ENCODE results near the gene SMG9.

DNA sequence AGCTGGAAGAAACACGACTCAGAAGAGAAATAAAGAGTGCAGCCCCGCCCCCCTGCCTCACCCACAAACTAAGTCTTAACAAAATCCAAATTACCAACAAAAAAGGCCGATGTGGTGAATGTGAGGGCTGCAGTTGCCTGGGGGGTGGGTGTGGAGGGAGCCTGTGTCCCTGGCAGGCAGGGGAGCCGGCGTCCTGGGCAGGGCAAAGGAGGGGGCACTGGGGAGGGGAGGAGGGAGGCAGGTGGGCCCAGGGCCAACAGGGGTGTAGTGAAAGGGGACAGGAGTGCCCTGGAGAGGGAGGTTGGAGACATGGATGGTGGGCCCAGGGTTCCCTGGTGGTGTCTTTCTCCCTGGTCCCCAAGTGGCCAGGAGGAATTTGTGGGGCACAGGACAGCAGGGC is 34.8 kb downstream of the SMG9 start:
- no peak for TF ChIP-seq POLR2AphosphoS5 (IDR thresholded peaks at IDR 0.05; ENCODE audit: low read depth, low read length)
- TF ChIP-seq SIN3A (IDR thresholded peaks at IDR 0.05; ENCODE audit: borderline replicate concordance, insufficient read depth, low read length), result no peak
- TF ChIP-seq, protein P1, sequence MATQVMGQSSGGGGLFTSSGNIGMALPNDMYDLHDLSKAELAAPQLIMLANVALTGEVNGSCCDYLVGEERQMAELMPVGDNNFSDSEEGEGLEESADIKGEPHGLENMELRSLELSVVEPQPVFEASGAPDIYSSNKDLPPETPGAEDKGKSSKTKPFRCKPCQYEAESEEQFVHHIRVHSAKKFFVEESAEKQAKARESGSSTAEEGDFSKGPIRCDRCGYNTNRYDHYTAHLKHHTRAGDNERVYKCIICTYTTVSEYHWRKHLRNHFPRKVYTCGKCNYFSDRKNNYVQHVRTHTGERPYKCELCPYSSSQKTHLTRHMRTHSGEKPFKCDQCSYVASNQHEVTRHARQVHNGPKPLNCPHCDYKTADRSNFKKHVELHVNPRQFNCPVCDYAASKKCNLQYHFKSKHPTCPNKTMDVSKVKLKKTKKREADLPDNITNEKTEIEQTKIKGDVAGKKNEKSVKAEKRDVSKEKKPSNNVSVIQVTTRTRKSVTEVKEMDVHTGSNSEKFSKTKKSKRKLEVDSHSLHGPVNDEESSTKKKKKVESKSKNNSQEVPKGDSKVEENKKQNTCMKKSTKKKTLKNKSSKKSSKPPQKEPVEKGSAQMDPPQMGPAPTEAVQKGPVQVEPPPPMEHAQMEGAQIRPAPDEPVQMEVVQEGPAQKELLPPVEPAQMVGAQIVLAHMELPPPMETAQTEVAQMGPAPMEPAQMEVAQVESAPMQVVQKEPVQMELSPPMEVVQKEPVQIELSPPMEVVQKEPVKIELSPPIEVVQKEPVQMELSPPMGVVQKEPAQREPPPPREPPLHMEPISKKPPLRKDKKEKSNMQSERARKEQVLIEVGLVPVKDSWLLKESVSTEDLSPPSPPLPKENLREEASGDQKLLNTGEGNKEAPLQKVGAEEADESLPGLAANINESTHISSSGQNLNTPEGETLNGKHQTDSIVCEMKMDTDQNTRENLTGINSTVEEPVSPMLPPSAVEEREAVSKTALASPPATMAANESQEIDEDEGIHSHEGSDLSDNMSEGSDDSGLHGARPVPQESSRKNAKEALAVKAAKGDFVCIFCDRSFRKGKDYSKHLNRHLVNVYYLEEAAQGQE (IDR thresholded peaks at IDR 0.05; ENCODE audit: insufficient read depth in 1 of 2, low read depth in 2 of 2, low read length in 2 of 2), result no peak
